Epithelial cell of prostate (primary cell): Measurements from ENCODE around the gene ARID5B.

Experiments used
- DNase-seq: peaks from one replicate; pipeline ENCODE4 v3.0.0-alpha.2; 2011; ENCODE audit warnings: low read depth, low spot score
- H3K27ac ChIP-seq: fragments of 450-650 bp; 2 replicates; pipeline ENCODE4 v1.5.1; 2017; ENCODE audit warnings: mild to moderate bottlenecking

ARID5B gene

GRCh38 chr10:62108759-62109586, 207.5 kb downstream of the ARID5B start:
- no peak for DNase-seq
- no peak overlapping the region for H3K27ac ChIP-seq

- no peak overlapping the region for H3K27ac ChIP-seq
- no peak for DNase-seq
Measured at GRCh38 chr10:62109587-62110293, 208.2 kb downstream of the ARID5B start.

- no peak for DNase-seq
- peak overlapping the region; percentile 11 for H3K27ac ChIP-seq
Measured at GRCh38 chr10:62112300-62112699, 210.8 kb downstream of the ARID5B start.

- DNase-seq, result no peak
- H3K27ac ChIP-seq, result peak overlapping the region; percentile 11
Measured at GRCh38 chr10:62112963-62113362, 211.5 kb downstream of the ARID5B start.

- H3K27ac ChIP-seq, result no peak overlapping the region
- no peak for DNase-seq
Measured at GRCh38 chr10:62113680-62114079, 212.2 kb downstream of the ARID5B start.

- no peak overlapping the region for H3K27ac ChIP-seq
- DNase-seq, result no peak
Measured at GRCh38 chr10:62115321-62115720, 213.8 kb downstream of the ARID5B start.

GRCh38 chr10:62115842-62116241, 214.3 kb downstream of the ARID5B start:
- DNase-seq, result no peak
- no peak overlapping the region for H3K27ac ChIP-seq

- H3K27ac ChIP-seq, result no peak overlapping the region
- no peak for DNase-seq
Measured at GRCh38 chr10:62116896-62117295, 215.4 kb downstream of the ARID5B start.

- DNase-seq, result no peak
- no peak overlapping the region for H3K27ac ChIP-seq
Measured at GRCh38 chr10:62121187-62121530, 219.7 kb downstream of the ARID5B start.

GRCh38 chr10:62127975-62128374, 226.5 kb downstream of the ARID5B start:
- no peak for DNase-seq
- H3K27ac ChIP-seq, result no peak overlapping the region

- peak; percentile 24 for DNase-seq
- no peak overlapping the region for H3K27ac ChIP-seq
Measured at GRCh38 chr10:62130948-62131347, 229.4 kb downstream of the ARID5B start.

GRCh38 chr10:62131724-62132123, 230.2 kb downstream of the ARID5B start:
- H3K27ac ChIP-seq, result no peak overlapping the region

GRCh38 chr10:62133618-62134017, 232.1 kb downstream of the ARID5B start:
- no peak for DNase-seq
- no peak overlapping the region for H3K27ac ChIP-seq

More at GRCh38 chr10:62131724-62132123, 230.2 kb downstream of the ARID5B start:
- DNase-seq, result no peak

GRCh38 chr10:62136931-62137330, 235.4 kb downstream of the ARID5B start:
- H3K27ac ChIP-seq, result no peak overlapping the region
- no peak for DNase-seq
